GM10847 (cell line): Measurements from ENCODE around the gene RAD51B.

Experiments
- POLR2A ChIP-seq: IDR thresholded peaks from 2 replicates; pipeline ENCODE4 v1.6.1; 2011; ENCODE audit not compliant: insufficient read length; ENCODE audit errors: extremely low read depth

RAD51B gene

DNA sequence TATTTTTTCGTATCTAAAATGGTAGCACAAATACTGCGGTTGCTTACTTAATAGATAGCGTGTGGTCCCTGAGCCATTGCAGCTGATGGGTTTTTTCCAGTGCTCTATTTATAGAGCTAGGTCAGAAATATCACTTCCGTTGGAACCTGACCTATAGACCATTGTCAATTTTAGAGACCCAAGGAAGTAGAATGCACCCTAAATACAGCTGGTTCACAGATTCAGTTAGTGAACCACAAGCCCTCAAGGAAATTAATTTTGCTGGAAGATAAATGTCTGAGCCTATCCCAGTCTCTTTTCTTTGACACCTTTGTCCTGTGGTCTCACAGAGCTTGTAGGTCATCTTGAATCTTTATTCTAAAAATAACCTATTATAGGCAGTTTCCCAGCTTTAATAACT, 582.3 kb downstream of the RAD51B start:
- no peak for TF ChIP-seq POLR2A

DNA sequence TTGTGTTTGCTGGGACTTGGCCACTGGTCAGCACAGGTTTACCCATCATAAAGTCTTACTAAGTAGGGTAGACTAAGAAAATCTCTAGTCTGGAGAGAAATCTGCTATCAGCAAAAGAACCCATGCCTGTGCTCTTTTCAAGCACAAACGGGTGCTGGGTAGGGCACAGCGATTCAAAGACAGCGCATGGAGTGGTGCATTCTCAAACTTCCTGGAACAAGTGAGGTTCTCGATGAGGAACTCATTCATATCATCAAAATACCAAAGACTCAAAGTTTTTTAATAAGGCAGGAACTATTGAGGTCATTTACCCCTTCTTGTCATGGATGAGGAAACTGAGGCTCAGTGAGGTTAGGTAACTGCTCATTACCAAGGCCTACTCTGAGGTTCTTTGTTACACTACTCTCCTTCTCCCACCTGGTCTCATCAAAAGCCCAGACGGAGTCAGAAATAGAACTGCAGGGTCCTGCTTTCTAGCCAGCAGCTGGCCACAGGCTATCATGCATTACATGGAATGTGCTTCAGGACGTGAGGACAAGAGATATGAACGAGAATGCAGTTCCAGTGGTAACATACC, 583.0 kb downstream of the RAD51B start:
- no peak for TF ChIP-seq POLR2A

DNA sequence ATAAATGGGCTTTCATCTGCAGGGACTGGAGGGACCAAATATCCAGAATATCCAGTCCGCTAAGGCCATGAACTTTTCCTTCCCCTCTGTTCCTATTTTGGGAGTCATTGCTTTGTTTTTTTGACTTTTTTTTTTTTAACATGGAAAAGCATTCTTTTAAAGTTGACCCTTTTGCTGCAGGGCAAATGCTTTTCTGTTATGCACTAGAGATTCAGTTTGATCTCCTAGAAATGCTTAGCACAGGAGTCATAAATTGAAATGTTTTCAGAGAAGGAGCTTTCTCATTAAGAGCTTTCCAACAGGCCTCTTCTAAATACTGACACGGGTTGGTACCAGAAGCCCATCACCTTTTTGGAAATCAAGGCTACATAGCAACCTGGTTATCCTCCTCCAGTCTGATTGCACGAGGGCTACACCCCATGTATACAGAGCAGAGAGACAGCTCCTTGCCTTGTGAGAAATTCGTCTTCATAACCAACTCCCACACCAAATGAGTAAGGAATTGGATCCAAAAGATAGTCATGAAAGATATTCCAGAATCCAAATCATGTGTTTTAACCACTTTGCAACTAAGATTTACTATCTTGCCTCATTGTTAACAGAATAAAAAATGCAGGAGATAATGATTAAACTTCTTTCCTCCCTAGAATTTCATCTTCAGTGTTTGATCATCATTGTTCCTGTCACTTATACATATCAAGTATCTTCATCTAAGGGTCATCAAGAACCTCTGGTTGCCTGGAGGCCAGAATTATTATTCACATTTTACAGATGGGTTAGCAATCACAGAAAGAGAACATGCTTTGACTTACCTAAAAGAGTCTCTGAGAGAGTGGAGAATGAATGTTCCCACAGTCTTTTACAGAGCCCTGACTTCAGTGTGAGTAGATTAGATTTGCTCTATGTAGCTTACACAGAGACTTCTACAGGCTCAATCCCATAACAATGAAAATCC, 583.9 kb downstream of the RAD51B start:
- TF ChIP-seq POLR2A, result no peak

DNA sequence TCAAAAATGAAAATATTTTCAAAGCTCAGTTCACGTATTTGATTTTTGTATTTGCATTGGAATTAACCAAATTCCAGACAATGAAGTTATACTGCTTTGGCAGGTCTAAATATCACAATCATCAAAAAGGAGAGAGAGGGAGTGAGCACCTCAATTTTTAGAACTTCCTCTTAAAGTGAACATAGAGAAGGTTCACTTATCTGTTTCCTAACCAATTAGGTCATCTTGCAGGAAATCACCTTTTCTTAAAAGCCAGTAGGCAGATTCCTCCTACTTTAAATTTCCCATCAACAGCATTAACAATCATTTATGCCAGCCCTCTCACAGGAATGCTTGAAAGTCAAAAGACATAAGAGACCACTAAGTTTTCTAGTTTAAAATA, 584.6 kb downstream of the RAD51B start:
- TF ChIP-seq POLR2A, result no peak

DNA sequence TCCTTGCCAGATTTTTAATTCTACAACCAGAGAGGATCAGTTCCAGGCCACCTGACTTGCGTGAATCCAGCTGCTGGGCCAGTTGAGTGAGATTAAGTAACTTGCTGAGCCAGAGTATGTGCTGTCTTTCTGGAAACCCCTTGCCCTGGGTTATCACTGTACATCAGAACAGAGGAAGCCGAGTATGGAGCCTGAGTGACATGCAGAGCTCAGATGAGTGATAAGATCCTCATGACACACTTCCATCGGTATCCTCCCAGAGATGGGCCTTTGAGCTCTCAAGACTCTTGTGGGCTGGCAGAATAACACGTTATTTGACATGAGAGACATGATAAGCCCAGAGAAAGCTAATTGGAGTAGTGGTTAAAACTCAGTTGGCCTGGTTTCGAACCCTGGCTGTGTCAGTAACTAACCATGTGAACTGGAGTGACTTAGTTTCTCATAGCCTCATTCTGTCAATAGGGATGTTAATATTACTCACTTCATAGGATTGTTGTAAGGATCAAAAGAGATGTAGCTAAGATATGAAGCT, 585.1 kb downstream of the RAD51B start:
- no peak for TF ChIP-seq POLR2A

- no peak for TF ChIP-seq POLR2A
Observed at GRCh38 chr14:68405961-68406360, 586.4 kb downstream of the RAD51B start.

DNA sequence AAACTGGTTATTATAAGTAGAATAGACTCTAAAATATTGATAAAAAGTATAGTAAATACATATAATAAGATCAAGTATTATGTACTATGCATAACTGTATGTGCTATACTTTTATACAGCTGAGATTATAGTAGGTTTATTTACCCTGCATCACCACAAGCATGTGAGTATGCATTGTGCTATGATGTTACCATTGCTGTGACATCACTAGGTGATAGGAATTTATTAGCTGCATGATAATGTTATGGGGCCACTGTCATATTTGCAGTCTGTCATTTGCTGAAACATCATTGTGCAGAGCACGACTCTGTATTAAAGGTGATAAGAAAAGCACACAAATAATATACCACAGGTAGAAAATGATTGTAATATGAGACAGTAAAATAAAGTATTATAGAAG, 587.7 kb downstream of the RAD51B start:
- no peak for TF ChIP-seq POLR2A

GRCh38 chr14:68407825-68408224, 588.2 kb downstream of the RAD51B start:
- no peak for TF ChIP-seq POLR2A

DNA sequence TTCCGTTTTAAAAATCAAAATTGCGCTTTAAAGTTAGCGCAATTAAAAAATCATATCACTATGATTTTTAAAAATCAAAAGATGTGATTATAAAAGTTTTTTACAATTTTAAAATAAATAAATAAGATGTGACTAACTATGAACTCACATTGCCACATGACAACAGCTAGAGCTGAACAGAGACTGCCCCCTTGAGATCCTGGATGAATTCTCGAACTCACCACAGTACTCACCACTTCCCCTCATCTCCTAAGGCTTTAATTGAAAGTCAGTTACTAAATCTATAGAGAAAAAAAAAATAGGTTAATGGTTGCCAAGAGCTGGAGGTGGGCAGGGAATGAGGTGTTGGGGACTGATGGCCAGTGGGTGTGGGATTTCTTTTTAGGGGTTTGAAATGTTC, 589.1 kb downstream of the RAD51B start:
- no peak for TF ChIP-seq POLR2A

DNA sequence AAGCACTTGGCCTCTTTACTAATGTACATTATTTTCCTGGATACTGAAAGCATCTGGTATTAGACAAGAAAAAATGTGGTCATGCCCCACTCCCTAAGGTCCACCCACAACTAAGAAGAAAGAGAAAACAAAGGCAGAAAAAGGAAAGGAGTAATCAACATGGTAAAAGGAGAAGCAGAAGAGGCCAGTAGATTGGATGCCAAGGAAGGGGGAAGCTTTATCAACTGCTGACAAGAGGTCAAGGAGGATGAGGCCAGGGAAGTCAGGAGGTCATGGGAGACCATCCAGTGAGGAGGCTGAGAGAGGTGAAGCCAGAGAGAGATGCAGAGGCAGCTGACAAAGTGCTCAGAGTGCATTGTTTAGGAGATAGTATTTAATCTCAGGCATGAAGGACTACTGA, 589.8 kb downstream of the RAD51B start:
- no peak for TF ChIP-seq POLR2A

DNA sequence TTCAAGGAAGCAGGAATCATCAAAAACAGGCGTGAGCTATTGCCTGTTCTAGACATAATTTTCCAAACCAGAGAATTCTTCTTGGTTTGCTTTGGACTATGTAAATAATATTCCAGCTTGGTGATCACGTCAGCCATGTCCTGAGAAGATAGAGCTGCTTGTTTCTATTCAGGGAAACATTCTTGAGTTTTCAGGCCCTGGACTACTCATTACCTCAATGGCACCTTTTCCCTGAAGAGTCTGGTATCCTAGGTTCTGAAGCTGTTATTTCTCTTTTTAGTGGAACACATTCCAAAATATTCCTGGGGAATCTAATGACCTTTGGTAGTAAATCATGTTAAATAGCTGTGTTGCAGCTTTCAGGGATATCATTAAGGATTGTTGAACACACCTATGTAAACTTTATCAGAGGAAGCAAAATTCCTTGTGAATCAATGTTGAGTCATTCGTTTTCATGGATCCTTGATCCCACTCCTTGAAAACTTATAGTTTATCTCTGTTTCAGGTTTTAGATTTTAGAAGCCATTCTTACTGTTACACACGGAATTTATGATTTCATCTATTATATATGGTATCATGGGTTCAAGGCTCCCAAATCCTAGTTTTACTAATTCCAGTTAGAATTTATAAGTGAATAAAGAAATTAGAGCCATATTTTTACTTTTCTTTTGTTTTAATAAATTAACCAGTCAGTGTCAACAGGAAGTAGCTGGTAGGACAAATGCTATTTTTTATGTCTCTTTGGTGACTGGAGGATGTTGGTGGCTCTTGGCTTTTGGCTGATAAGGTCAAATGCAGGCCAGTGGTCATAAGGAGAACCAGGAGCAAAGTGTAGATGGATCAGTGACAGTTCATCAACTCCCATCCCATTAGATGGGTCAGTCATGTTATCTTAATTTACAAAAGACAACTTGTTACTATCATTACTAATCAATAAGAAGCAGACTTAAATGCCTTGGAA, 593.2 kb downstream of the RAD51B start:
- TF ChIP-seq POLR2A, result no peak

GRCh38 chr14:68413509-68413908, 593.9 kb downstream of the RAD51B start:
- TF ChIP-seq POLR2A, result no peak

GRCh38 chr14:68414121-68414520, 594.5 kb downstream of the RAD51B start:
- TF ChIP-seq POLR2A, result no peak

DNA sequence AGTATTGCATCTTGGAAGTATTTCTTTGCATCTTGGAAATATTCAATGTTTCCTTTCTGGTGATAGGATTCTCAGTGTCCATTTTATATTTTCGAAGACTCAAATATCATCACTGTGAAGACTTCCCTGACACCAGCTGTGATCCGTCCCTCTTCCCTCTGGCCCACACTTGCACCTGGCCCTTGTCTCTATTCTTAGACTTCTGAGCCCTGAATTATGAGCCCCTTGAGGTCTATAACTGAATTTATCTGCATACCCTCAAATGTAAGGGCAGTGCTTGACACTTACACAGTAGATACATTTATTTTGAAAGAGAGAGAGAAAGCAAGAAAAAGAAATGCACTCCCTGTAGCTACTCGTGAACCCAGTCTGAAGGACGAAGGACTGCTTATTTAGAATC, 596.6 kb downstream of the RAD51B start:
- TF ChIP-seq POLR2A, result no peak

- TF ChIP-seq POLR2A, result no peak
Observed at GRCh38 chr14:68417009-68417650, 597.6 kb downstream of the RAD51B start.
